ENCODE data around the gene SGTB.

DNA sequence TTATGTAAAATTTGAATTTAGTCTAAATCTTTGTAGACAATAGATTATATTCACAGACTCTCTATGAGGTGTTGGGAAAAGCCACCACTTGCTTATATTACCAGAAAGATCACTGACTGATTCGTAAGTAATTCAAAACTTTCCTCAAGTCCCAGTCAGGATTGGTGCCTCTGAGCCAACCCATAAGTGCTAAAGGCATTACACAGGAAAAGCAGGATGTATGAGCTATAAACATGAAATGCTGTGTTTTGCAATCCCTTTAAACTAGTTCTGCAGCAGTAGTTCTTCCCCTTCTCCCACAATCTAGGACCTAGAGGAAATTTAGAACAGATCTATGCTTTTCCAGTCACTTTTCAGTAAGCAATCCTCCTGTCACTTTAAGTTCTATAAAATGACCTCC lies 49.1 kb downstream of the SGTB start:
- TF ChIP-seq, protein P1, sequence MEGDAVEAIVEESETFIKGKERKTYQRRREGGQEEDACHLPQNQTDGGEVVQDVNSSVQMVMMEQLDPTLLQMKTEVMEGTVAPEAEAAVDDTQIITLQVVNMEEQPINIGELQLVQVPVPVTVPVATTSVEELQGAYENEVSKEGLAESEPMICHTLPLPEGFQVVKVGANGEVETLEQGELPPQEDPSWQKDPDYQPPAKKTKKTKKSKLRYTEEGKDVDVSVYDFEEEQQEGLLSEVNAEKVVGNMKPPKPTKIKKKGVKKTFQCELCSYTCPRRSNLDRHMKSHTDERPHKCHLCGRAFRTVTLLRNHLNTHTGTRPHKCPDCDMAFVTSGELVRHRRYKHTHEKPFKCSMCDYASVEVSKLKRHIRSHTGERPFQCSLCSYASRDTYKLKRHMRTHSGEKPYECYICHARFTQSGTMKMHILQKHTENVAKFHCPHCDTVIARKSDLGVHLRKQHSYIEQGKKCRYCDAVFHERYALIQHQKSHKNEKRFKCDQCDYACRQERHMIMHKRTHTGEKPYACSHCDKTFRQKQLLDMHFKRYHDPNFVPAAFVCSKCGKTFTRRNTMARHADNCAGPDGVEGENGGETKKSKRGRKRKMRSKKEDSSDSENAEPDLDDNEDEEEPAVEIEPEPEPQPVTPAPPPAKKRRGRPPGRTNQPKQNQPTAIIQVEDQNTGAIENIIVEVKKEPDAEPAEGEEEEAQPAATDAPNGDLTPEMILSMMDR (IDR thresholded peaks at IDR 0.05; ENCODE audit: insufficient read depth, low read depth, low read length) = no peak
- TF ChIP-seq EZH2 (IDR thresholded peaks at IDR 0.05; ENCODE audit: insufficient read depth, low read length) = no peak

Measured in astrocyte (in vitro differentiated cells and primary cell).